ENCODE measurements around the gene RAPSN. TPM values are rescaled to one million over a fixed set of nuclear protein-coding genes. Genes with fewer than 3 reads are reported as not detected.

The RAPSN gene
- total RNA-seq, 1 donor from 2014 or later, result 0.44 TPM

GRCh38 chr11:47431356-47432083 is 17.4 kb downstream of the RAPSN start:
- no peak for ATAC-seq

GRCh38 chr11:47430524-47430923 is 18.4 kb downstream of the RAPSN start:
- ATAC-seq, result no peak

- ATAC-seq, result peak; percentile 98
Observed at GRCh38 chr11:47426062-47426956, 22.6 kb downstream of the RAPSN start, which contains the start of gene PSMC3. PSMC3 (minus strand) TSS chr11:47426439; CDS start chr11:47426279, 160 bp downstream.

GRCh38 chr11:47425611-47426010 is 23.3 kb downstream of the RAPSN start:
- peak; percentile 4 for ATAC-seq

- no peak for ATAC-seq
Observed at GRCh38 chr11:47418454-47419259, 30.3 kb downstream of the RAPSN start.

GRCh38 chr11:47417712-47418111 is 31.2 kb downstream of the RAPSN start:
- ATAC-seq, result no peak

- peak; percentile 77 for ATAC-seq
Observed at GRCh38 chr11:47415949-47416472, 32.9 kb downstream of the RAPSN start.

- peak; percentile 1 for ATAC-seq
Observed at GRCh38 chr11:47415091-47415854, 33.7 kb downstream of the RAPSN start.

GRCh38 chr11:47414685-47415070 is 34.3 kb downstream of the RAPSN start:
- ATAC-seq, result no peak

- no peak for ATAC-seq
Observed at GRCh38 chr11:47413908-47414684, 34.8 kb downstream of the RAPSN start.

GRCh38 chr11:47413351-47413750 is 35.6 kb downstream of the RAPSN start:
- no peak for ATAC-seq

GRCh38 chr11:47411884-47412746 is 36.8 kb downstream of the RAPSN start:
- ATAC-seq, result no peak

GRCh38 chr11:47410370-47411264 is 38.3 kb downstream of the RAPSN start:
- ATAC-seq, result no peak

GRCh38 chr11:47409440-47410369 is 39.2 kb downstream of the RAPSN start:
- peak; percentile 51 for ATAC-seq

GRCh38 chr11:47408598-47409439 is 40.1 kb downstream of the RAPSN start:
- ATAC-seq, result peak; percentile 32

GRCh38 chr11:47407746-47408590 is 41.0 kb downstream of the RAPSN start, which contains the start of gene SLC39A13:
SLC39A13 (plus strand) TSS chr11:47408590; CDS start chr11:47410095, 1,505 bp downstream.
- peak; percentile 91 for ATAC-seq
